ENCODE results near the gene TMOD3.

TMOD3 gene

DNA sequence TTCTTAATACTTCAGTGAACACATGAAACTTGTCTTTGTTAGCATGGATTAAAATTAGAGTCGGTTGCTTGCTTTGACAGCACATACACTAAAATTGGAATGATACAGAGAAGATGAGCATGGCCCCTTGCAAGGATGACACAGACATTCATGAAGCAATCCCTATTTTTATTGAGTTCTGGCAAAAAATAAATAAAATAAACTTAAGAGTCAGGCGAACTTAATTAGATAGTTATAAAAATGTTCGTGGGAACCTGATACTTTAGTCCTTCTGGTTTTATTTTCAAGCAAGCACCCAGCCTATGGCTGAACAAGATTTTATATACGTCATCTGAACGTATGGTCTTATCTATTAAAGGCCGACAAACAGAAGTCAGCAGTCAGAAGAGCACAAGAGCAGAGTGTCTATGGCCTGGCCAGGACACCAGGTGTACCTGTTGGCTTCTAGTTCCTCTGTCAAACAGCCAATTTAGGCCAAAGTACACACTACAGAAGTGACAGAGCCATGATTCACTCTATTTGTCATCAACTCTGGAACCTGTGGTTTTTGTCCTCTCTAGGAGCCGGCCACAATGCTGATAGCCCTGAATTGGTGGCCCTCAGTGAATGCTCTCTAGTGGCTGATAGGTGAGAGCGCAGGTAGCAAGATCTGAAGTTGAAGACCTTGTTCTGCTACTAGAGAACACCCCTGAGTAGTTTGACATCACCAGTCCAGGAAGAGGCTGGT is 77.8 kb downstream of the TMOD3 start:
- ChIA-PET POLR2A (no interaction called here), CTCF (no interaction called here)
- TF ChIP-seq FOXA1 (IDR thresholded peaks at IDR 0.05) (no peak), NFRKB (IDR thresholded peaks at IDR 0.05) (no peak), CTBP1 (IDR thresholded peaks at IDR 0.05; ENCODE audit: borderline replicate concordance) (no peak), ELF4 (IDR thresholded peaks at IDR 0.05) (no peak), BHLHE40 (IDR thresholded peaks at IDR 0.05; ENCODE audit: borderline replicate concordance) (no peak), FOXK2 (IDR thresholded peaks at IDR 0.05) (no peak), FOXM1 (IDR thresholded peaks at IDR 0.05; ENCODE audit: borderline replicate concordance) (no peak), SUZ12 (IDR thresholded peaks at IDR 0.05) (no peak), L3MBTL2 (conservative IDR thresholded peaks at IDR 0.05) (no peak), LEF1 (IDR thresholded peaks at IDR 0.05; ENCODE audit: borderline replicate concordance) (no peak), PKNOX1 (IDR thresholded peaks at IDR 0.05) (no peak), ZNF384 (IDR thresholded peaks at IDR 0.05) (no peak), SP1 (IDR thresholded peaks at IDR 0.05) (no peak), HDGF (IDR thresholded peaks at IDR 0.05; ENCODE audit: borderline replicate concordance) (no peak), TARDBP (IDR thresholded peaks at IDR 0.05) (no peak), ARNT (IDR thresholded peaks at IDR 0.05) (no peak)
- no peak for DNase-seq (ENCODE audit: extremely low spot score)

GRCh38 chr15:51908316-51908715 is 78.9 kb downstream of the TMOD3 start:
- POLR2A ChIA-PET, result no interaction called here

DNA sequence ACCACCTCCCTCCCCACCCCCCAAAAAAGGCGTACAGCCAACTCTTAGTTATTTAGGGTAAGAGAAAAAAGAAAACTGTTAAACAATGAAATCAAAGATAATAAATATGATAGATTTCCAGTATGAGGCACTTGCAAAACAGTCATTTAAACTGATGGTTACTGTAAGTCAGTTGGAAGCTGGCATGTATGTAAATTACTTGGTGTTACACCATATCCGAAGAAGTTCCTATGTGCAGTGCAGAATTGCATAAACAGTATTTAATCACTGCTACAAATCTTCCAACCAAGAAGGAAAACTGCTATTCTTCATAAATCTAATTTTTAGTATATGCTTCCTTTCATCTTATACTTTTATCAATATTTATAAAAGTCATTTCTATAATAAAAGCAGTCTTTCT is 80.1 kb downstream of the TMOD3 start:
- ChIA-PET POLR2A (no interaction called here), CTCF (no interaction called here)

More at GRCh38 chr15:51908316-51908715, 78.9 kb downstream of the TMOD3 start:
- DNase-seq (ENCODE audit: extremely low spot score), result no peak
- CTCF ChIA-PET, result no interaction called here
- TF ChIP-seq ELF4 (IDR thresholded peaks at IDR 0.05) (no peak), NFRKB (IDR thresholded peaks at IDR 0.05) (no peak), PKNOX1 (IDR thresholded peaks at IDR 0.05) (no peak), FOXA1 (IDR thresholded peaks at IDR 0.05) (no peak), SUZ12 (IDR thresholded peaks at IDR 0.05) (no peak), TARDBP (IDR thresholded peaks at IDR 0.05) (no peak), L3MBTL2 (conservative IDR thresholded peaks at IDR 0.05) (no peak), SP1 (IDR thresholded peaks at IDR 0.05) (no peak), ZNF384 (IDR thresholded peaks at IDR 0.05) (no peak), ARNT (IDR thresholded peaks at IDR 0.05) (no peak), CTBP1 (IDR thresholded peaks at IDR 0.05; ENCODE audit: borderline replicate concordance) (no peak), FOXM1 (IDR thresholded peaks at IDR 0.05; ENCODE audit: borderline replicate concordance) (no peak), FOXK2 (IDR thresholded peaks at IDR 0.05) (no peak)

GRCh38 chr15:51912528-51912927 is 83.1 kb downstream of the TMOD3 start:
- DNase-seq (ENCODE audit: extremely low spot score), result no peak
- ChIA-PET POLR2A (no interaction called here), CTCF (interaction anchor here (0.6 kb wide), 1 partner anchor 130 kb away, joined by 3 read pairs; no protein-coding TSS in a partner anchor)
- TF ChIP-seq L3MBTL2 (conservative IDR thresholded peaks at IDR 0.05), result no peak
- TF ChIP-seq PKNOX1 (IDR thresholded peaks at IDR 0.05), result no peak
- no peak for TF ChIP-seq FOXK2 (IDR thresholded peaks at IDR 0.05)
- no peak for TF ChIP-seq ELF4 (IDR thresholded peaks at IDR 0.05)
- no peak for TF ChIP-seq TARDBP (IDR thresholded peaks at IDR 0.05)
- no peak for TF ChIP-seq ARNT (IDR thresholded peaks at IDR 0.05)

More for the DNA sequence above, 80.1 kb downstream of the TMOD3 start:
- no peak for DNase-seq (ENCODE audit: extremely low spot score)
- TF ChIP-seq TARDBP (IDR thresholded peaks at IDR 0.05) (no peak), LEF1 (IDR thresholded peaks at IDR 0.05; ENCODE audit: borderline replicate concordance) (no peak), FOXM1 (IDR thresholded peaks at IDR 0.05; ENCODE audit: borderline replicate concordance) (no peak), SP1 (IDR thresholded peaks at IDR 0.05) (no peak), HDGF (IDR thresholded peaks at IDR 0.05; ENCODE audit: borderline replicate concordance) (no peak), FOXK2 (IDR thresholded peaks at IDR 0.05) (no peak), BHLHE40 (IDR thresholded peaks at IDR 0.05; ENCODE audit: borderline replicate concordance) (no peak), CTBP1 (IDR thresholded peaks at IDR 0.05; ENCODE audit: borderline replicate concordance) (no peak)

GRCh38 chr15:51917493-51917892 is 88.0 kb downstream of the TMOD3 start:
- ChIA-PET CTCF (interaction anchor here (0.6 to 1.3 kb wide), 7 partner anchors 54 to 335 kb away, joined by 3 to 8 read pairs (median 4); no protein-coding TSS in a partner anchor), POLR2A (no interaction called here)
- DNase-seq (ENCODE audit: extremely low spot score), result peak; percentile 17
- TF ChIP-seq BHLHE40 (IDR thresholded peaks at IDR 0.05; ENCODE audit: borderline replicate concordance) (no peak), ARNT (IDR thresholded peaks at IDR 0.05) (no peak), ZNF384 (IDR thresholded peaks at IDR 0.05) (no peak), SP1 (IDR thresholded peaks at IDR 0.05) (no peak), FOXK2 (IDR thresholded peaks at IDR 0.05) (no peak), ELF4 (IDR thresholded peaks at IDR 0.05) (no peak), PKNOX1 (IDR thresholded peaks at IDR 0.05) (no peak), L3MBTL2 (conservative IDR thresholded peaks at IDR 0.05) (no peak), HDGF (IDR thresholded peaks at IDR 0.05; ENCODE audit: borderline replicate concordance) (no peak), TARDBP (IDR thresholded peaks at IDR 0.05) (no peak), FOXM1 (IDR thresholded peaks at IDR 0.05; ENCODE audit: borderline replicate concordance) (no peak), CTBP1 (IDR thresholded peaks at IDR 0.05; ENCODE audit: borderline replicate concordance) (no peak), SUZ12 (IDR thresholded peaks at IDR 0.05) (no peak), FOXA1 (IDR thresholded peaks at IDR 0.05) (no peak), LEF1 (IDR thresholded peaks at IDR 0.05; ENCODE audit: borderline replicate concordance) (no peak), NFRKB (IDR thresholded peaks at IDR 0.05) (no peak)
